ENCODE measurements around the gene VSTM2L. TPM values are rescaled to one million over a fixed set of nuclear protein-coding genes. Genes with fewer than 3 reads are reported as not detected.

The VSTM2L gene
- total RNA-seq, 2 donors from 2014 or later: 1.4 to 1.5 TPM

GRCh38 chr20:37969949-37970855, 67.3 kb downstream of the VSTM2L start:
- no peaks in the 10 kb centered on the region for H3K4me1 ChIP-seq
- H3K9me3 ChIP-seq: no peaks in the 10 kb centered on the region
- intact Hi-C loops (cut with DNase I): no loop called here
- no peak for DNase-seq
- no peak overlapping the region for H3K9ac ChIP-seq (ENCODE audit: low read depth in 2 of 2, low read length in 2 of 2)
- no peak for TF ChIP-seq CTCF (IDR thresholded peaks at IDR 0.05)
- H3K27ac ChIP-seq: no peak overlapping the region
- no peak overlapping the region for H3K4me3 ChIP-seq
- H3K27me3 ChIP-seq: no peaks in the 10 kb centered on the region
- H3K36me3 ChIP-seq: no peaks in the 10 kb centered on the region

GRCh38 chr20:37970856-37971245, 67.9 kb downstream of the VSTM2L start:
- Histone ChIP-seq H3K9ac (ENCODE audit: low read depth in 2 of 2, low read length in 2 of 2) (no peak overlapping the region), H3K27me3 (no peaks in the 10 kb centered on the region), H3K4me3 (no peak overlapping the region), H3K27ac (no peak overlapping the region), H3K9me3 (no peaks in the 10 kb centered on the region), H3K36me3 (no peaks in the 10 kb centered on the region), H3K4me1 (no peaks in the 10 kb centered on the region)
- no peak for TF ChIP-seq CTCF (IDR thresholded peaks at IDR 0.05)
- peak; percentile 9 for DNase-seq
- intact Hi-C loops (cut with DNase I): no loop called here

GRCh38 chr20:37971561-37972127, 68.7 kb downstream of the VSTM2L start:
- Histone ChIP-seq H3K4me3 (no peak overlapping the region), H3K4me1 (no peaks in the 10 kb centered on the region), H3K27ac (no peak overlapping the region), H3K9me3 (no peaks in the 10 kb centered on the region), H3K36me3 (no peaks in the 10 kb centered on the region), H3K9ac (ENCODE audit: low read depth in 2 of 2, low read length in 2 of 2) (no peak overlapping the region), H3K27me3 (no peaks in the 10 kb centered on the region)
- DNase-seq: no peak
- intact Hi-C loops (cut with DNase I): no loop called here
- TF ChIP-seq CTCF (IDR thresholded peaks at IDR 0.05): no peak

- Histone ChIP-seq H3K27ac (no peak overlapping the region), H3K36me3 (no peaks in the 10 kb centered on the region), H3K9me3 (no peaks in the 10 kb centered on the region), H3K4me3 (no peak overlapping the region), H3K9ac (ENCODE audit: low read depth in 2 of 2, low read length in 2 of 2) (no peak overlapping the region), H3K4me1 (no peaks in the 10 kb centered on the region), H3K27me3 (no peaks in the 10 kb centered on the region)
- TF ChIP-seq CTCF (IDR thresholded peaks at IDR 0.05): no peak
- peak; percentile 10 for DNase-seq
- intact Hi-C loops (cut with DNase I): no loop called here
Observed at GRCh38 chr20:37972256-37973058, 69.5 kb downstream of the VSTM2L start.

- DNase-seq: no peak
- Histone ChIP-seq H3K36me3 (no peaks in the 10 kb centered on the region), H3K9me3 (no peaks in the 10 kb centered on the region), H3K4me3 (no peak overlapping the region), H3K27ac (no peak overlapping the region), H3K4me1 (no peaks in the 10 kb centered on the region), H3K27me3 (no peaks in the 10 kb centered on the region), H3K9ac (ENCODE audit: low read depth in 2 of 2, low read length in 2 of 2) (no peak overlapping the region)
- intact Hi-C loops (cut with DNase I): no loop called here
- TF ChIP-seq CTCF (IDR thresholded peaks at IDR 0.05): no peak
Observed at GRCh38 chr20:37973059-37973910, 70.4 kb downstream of the VSTM2L start.

All from colonic mucosa (tissue), 4 donors.